GM18498 (cell line): ENCODE results near the gene MAP7.
"Not testable (repeated sequence)": the region's sequence is repeated elsewhere in the genome, so short reads cannot be mapped to it uniquely, and the experiment has no call there.

Experiments used
- ATAC-seq: cut with Tn5 transposase; IDR thresholded peaks from one replicate; pipeline ENCODE4 v1.9.1; 2021; ENCODE audit warnings: mild to moderate bottlenecking, moderate library complexity; ENCODE audit not compliant: unreplicated experiment

The MAP7 gene

GRCh38 chr6:136508725-136509392 lies 41.4 kb downstream of the MAP7 start:
- ATAC-seq = no peak

GRCh38 chr6:136506124-136506799 lies 44.0 kb downstream of the MAP7 start:
- no peak for ATAC-seq

GRCh38 chr6:136503303-136504029 lies 46.8 kb downstream of the MAP7 start:
- no peak for ATAC-seq

GRCh38 chr6:136502786-136503185 lies 47.4 kb downstream of the MAP7 start:
- ATAC-seq = no peak

- no peak for ATAC-seq
Observed at GRCh38 chr6:136501514-136501913, 48.7 kb downstream of the MAP7 start.

GRCh38 chr6:136501096-136501495 lies 49.1 kb downstream of the MAP7 start:
- no peak for ATAC-seq

GRCh38 chr6:136500414-136500813 lies 49.8 kb downstream of the MAP7 start:
- no peak for ATAC-seq

GRCh38 chr6:136499370-136499769 lies 50.9 kb downstream of the MAP7 start:
- ATAC-seq = no peak

- ATAC-seq = not testable (repeated sequence)
Observed at GRCh38 chr6:136496449-136496848, 53.8 kb downstream of the MAP7 start.

- ATAC-seq = no peak
Observed at GRCh38 chr6:136494710-136495109, 55.5 kb downstream of the MAP7 start.

GRCh38 chr6:136494059-136494458 lies 56.2 kb downstream of the MAP7 start:
- no peak for ATAC-seq

GRCh38 chr6:136492409-136492808 lies 57.8 kb downstream of the MAP7 start:
- ATAC-seq = no peak

- ATAC-seq = no peak
Observed at GRCh38 chr6:136491754-136492153, 58.5 kb downstream of the MAP7 start.

GRCh38 chr6:136491251-136491650 lies 59.0 kb downstream of the MAP7 start:
- ATAC-seq = no peak

GRCh38 chr6:136489689-136490033 lies 60.6 kb downstream of the MAP7 start:
- not testable (repeated sequence) for ATAC-seq

- ATAC-seq = no peak
Observed at GRCh38 chr6:136487759-136488425, 62.3 kb downstream of the MAP7 start.

- no peak for ATAC-seq
Observed at GRCh38 chr6:136486357-136486756, 63.9 kb downstream of the MAP7 start.

- ATAC-seq = no peak
Observed at GRCh38 chr6:136483906-136484305, 66.3 kb downstream of the MAP7 start.

- ATAC-seq = not testable (repeated sequence)
Observed at GRCh38 chr6:136483005-136483404, 67.2 kb downstream of the MAP7 start.

GRCh38 chr6:136477548-136477947 lies 72.7 kb downstream of the MAP7 start:
- ATAC-seq = no peak

- ATAC-seq = no peak
Observed at GRCh38 chr6:136475686-136476085, 74.5 kb downstream of the MAP7 start.

GRCh38 chr6:136474241-136474640 lies 76.0 kb downstream of the MAP7 start:
- no peak for ATAC-seq
